ENCODE results near the gene LMOD2.

DNA sequence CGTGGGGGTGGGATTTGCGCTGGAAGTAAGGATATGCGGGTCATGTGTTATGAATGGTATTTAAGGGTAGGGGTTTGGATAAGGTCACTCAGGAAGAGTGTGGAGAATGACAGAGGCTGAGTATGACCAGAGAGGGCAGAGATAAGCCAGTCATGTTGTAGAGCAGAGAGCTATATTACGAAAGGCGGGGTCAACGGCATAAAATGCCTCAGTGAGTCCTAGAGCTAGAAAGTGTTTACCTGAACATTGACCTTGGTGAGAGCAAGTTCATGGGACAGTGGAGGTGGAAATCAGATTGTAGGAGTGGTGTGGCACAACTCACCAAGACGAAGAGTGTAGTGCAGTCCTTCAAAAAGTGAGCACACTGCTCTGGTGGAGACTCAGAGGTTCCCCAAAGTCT, 13.8 kb downstream of the LMOD2 start:
- TF ChIP-seq EZH2 (IDR thresholded peaks at IDR 0.05) (no peak), POLR2AphosphoS5 (IDR thresholded peaks at IDR 0.05; ENCODE audit: borderline replicate concordance, low read depth, low read length) (no peak)
